Stomach (tissue), 4 donors: ENCODE data around the gene CLRN3.

Experiments used
- EP300 ChIP-seq: sonication (generic); formaldehyde crosslinking; IDR thresholded peaks from one replicate; pipeline ENCODE4 v1.6.1; 2017; ENCODE audit warnings: antibody characterized with exemption
- POLR2A ChIP-seq, 4 donors: fragments of 450-650 bp; IDR thresholded peaks; one replicate each; pipeline ENCODE4 v1.6.1; 2016; ENCODE audit warnings: antibody characterized with exemption in 4 of 4, control low read depth in 2 of 4, mild to moderate bottlenecking in 1 of 4, moderate library complexity in 1 of 4
- POLR2AphosphoS5 ChIP-seq, 3 donors: sonication (generic); formaldehyde crosslinking; IDR thresholded peaks; one replicate each; pipeline ENCODE4 v1.6.1; 2016; ENCODE audit warnings: antibody characterized with exemption in 3 of 3
- TF ChIP-seq, protein P1 (sequence below), 7 experiments: fragments of 450-650 bp in 4 of 7; fragments of 200-600 bp in 3 of 7; sonication (generic) in 3 of 7; IDR thresholded peaks; one replicate each; pipeline ENCODE4 v1.5.1; 2016 to 2019; ENCODE audit warnings: antibody characterized with exemption in 7 of 7, control low read depth in 2 of 7, mild to moderate bottlenecking in 1 of 7

- TF ChIP-seq, protein P1, sequence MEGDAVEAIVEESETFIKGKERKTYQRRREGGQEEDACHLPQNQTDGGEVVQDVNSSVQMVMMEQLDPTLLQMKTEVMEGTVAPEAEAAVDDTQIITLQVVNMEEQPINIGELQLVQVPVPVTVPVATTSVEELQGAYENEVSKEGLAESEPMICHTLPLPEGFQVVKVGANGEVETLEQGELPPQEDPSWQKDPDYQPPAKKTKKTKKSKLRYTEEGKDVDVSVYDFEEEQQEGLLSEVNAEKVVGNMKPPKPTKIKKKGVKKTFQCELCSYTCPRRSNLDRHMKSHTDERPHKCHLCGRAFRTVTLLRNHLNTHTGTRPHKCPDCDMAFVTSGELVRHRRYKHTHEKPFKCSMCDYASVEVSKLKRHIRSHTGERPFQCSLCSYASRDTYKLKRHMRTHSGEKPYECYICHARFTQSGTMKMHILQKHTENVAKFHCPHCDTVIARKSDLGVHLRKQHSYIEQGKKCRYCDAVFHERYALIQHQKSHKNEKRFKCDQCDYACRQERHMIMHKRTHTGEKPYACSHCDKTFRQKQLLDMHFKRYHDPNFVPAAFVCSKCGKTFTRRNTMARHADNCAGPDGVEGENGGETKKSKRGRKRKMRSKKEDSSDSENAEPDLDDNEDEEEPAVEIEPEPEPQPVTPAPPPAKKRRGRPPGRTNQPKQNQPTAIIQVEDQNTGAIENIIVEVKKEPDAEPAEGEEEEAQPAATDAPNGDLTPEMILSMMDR (IDR thresholded peaks at IDR 0.05), result no peak
- no peak for TF ChIP-seq POLR2AphosphoS5 (IDR thresholded peaks at IDR 0.05)
- TF ChIP-seq EP300, result no peak
- TF ChIP-seq POLR2A (IDR thresholded peaks at IDR 0.05), result no peak
Measured at GRCh38 chr10:127934383-127934782, 41.6 kb upstream of the CLRN3 start.
